GDM1 (cell line): Measurements from ENCODE around the gene ARHGAP10.
"Not testable (repeated sequence)": the region's sequence is repeated elsewhere in the genome, so short reads cannot be mapped to it uniquely, and the experiment has no call there.

ENCODE experiments used
- DNase-seq: peaks from one replicate; lab custom pipeline; 2025; lab: John Stamatoyannopoulos, UW

ARHGAP10 gene

DNA sequence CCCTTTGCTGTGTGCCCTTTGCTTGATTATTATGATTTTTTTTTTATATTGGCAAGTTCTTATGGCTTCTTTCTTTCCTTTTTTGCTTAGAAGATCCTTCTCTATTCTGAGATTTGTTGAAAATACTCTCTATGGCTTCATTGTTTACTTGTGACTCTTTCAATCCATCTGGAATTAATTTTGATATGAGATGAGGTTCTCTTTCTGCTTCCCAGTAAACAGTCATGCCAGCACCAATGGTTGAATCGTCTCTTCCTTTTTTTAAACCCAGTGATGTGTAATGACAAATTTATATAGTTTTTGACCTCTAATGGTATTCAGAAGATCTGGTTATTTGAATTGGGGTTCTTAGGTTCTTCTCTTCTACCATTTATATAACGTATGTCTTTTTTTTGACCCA, 121.8 kb downstream of the ARHGAP10 start:
- no peak for DNase-seq

DNA sequence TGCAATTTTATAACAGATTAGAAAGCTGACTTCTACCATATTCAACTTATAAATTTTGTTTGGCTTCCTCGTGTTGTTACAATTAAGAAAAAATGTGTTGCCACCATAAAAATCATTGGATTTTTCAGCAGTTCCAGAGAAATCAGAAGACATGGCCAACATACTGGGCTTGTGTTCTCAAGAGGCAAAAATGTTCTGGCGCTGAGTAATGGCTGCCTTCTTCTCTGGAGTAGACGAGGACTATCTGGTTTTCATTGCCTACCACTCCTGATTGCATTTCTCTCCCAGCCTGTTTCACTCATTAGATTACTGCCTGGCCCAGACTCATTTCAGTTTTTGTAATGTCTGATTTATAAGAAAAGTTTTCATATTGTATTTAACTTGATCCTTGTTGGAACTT, 122.3 kb downstream of the ARHGAP10 start:
- no peak for DNase-seq

DNA sequence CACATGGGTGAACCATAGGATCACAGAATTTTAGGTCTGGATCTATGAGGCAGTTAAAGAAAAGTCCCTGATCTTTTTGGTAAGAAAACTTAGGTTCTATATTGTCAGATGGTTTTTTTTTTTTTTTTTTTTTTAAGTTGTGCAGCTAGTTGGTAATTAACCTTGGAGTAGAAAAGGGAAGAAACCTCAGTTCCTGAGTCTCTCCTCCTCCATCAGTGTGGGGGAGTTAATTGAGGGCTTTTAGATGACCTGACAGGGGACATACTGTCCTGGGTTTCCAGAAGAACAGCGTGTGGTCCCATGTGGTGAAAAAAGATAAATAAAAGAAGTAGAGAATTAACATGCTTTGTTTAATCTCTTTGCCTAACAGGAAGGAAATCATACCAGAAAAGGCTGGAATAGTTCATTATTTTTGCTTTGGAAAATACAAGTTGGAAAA, 123.7 kb downstream of the ARHGAP10 start:
- DNase-seq = no peak

GRCh38 chr4:147860960-147861359, 129.1 kb downstream of the ARHGAP10 start:
- DNase-seq = no peak

DNA sequence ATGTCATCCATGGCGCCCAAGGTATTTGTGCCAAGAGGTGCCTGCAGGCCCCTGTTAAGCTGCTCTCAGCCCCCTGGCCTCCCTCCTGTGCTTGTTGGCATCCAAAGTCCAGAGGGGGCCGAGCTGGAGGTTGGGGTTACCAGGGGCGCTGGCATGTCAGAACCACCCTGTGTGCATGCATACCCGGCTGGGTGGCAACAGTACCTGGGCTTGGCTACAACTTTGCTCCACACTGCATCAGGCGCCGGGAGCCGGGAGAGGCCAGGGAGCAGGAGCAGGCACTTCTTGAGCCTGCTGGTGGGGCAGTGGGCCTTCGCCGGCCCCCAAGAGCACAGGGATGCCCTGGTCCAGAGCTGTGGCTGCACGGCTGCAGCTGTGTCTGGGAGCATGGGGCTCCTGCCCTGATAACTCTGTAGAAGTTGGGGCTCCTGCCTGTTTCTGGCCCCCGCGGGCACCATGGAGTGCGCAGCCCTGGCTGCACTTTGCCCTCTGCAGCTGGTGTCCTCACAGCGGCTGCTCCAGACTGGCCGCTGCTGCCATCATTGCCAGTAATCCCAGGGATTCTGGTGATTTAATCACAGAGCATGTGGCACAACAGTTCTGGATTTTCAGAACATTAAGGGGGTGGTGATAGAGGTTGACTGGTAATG, 130.3 kb downstream of the ARHGAP10 start:
- DNase-seq = no peak

GRCh38 chr4:147863111-147863747, 131.3 kb downstream of the ARHGAP10 start:
- no peak for DNase-seq

DNA sequence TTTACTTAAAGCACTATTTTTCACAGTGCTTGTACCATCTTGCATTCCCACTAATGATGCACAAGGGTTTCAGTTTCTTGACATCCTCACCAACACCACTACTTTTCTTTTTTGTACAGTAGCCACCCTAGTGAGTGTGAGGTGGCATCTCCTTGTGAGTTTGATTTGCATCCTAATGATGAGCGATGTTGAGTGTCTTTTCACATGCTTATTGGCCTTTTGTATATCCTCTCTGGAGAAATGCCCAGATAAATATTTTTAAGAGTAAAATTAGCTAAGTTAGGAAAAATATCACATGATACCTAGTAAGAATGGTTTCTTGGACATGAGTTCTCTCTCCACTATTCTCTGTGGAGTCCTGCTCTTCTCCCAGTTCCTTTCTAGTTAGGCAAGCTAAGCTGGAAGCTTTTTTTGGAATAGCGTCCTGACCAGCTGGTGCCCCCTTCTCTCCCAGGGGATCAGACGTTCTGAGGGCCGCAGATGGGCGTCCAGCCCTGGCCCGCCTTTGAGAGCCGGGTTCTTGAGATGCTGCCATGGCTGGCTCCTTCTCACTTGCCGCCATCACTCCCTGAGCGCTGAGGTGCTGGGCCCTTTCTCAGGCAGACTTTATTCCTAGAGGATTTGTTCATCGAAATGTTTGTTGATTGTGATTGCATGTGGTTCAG, 132.1 kb downstream of the ARHGAP10 start:
- DNase-seq = no peak

DNA sequence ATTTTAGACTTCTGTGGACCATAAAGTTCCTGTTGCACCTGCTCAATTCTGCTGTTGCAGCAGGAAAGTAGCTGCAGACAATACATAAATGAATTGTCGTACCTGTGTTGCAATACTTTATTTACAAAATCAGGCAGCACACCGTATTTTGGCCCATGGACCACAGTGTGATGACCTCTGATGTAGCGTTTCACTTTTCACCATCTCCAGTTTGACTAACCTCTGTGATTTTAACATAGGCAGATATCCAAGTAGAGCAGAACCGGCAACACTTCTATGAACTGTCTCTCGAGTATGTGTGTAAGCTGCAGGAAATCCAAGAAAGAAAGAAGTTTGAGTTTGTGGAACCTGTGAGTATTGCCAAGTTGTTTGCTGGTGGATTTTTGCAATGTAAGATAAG, 132.7 kb downstream of the ARHGAP10 start:
- no peak for DNase-seq

DNA sequence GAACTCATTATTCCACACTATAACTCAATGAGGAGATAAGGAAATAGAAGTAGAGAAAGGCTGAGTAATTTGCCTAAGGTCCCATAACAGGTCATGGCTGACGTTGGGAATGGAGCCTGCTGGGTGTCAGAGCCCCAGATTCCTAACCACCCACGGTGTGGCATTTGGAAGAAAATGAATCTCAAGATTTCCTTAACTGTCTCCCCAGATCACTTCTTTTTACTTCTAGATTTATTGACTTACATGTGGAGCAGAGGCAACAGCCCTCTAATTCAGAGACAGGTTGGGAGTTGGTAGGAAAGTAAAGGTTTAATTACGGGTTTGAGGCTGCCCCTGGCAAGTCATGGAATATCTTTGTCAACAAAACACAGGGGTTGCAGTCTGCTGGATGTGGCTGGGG, 134.0 kb downstream of the ARHGAP10 start:
- no peak for DNase-seq

DNA sequence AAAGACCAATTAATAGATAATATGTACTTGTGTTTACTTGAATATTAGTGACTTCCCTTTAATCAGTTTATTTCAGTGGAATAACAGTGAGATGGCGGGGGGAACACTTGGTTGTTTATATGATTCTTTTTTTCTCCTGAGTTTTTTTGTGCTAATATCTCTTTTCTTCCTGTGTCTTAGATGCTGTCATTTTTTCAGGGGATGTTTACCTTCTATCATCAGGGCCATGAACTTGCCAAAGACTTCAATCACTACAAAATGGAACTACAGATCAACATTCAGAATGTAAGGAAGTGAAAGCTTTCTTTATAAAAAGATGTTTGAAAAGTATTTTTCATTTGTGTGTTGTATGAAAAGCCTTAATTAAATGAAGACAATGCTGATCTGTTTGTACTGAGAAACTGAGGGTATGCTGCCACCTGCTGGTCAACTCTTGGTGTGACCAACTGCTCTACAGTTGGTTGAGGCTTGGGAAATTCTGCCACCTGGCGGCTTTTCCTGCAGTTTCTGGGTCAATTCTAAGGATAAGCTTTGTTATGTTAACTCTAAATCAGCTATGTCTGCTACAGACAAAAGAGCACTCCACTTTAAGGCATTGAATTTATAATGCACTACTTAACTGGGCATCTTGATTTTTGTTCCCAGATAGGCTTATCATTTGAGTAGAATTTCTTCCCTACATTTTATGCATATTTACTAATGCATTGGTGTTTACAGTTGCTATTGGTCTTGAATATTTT, 134.8 kb downstream of the ARHGAP10 start:
- DNase-seq = peak; percentile 68

DNA sequence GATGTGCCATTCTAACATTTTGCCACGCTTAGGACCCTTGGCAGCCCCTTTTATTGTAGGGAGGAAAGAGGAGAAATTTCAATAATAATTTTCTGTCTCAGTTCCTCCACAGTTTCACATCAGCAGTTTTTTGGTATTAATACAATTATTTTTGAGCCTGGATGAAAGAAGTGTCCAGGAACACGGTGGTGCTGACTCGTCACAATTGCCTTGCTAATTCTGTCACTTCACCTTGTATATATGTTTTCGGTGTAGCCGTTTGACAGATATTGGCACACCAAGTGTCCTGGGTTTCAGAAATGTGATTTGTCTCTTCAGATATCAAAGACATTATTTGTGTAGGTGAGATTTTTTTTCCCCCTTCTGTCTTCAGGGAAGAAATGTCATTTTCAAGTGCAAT, 142.2 kb downstream of the ARHGAP10 start:
- no peak for DNase-seq

DNA sequence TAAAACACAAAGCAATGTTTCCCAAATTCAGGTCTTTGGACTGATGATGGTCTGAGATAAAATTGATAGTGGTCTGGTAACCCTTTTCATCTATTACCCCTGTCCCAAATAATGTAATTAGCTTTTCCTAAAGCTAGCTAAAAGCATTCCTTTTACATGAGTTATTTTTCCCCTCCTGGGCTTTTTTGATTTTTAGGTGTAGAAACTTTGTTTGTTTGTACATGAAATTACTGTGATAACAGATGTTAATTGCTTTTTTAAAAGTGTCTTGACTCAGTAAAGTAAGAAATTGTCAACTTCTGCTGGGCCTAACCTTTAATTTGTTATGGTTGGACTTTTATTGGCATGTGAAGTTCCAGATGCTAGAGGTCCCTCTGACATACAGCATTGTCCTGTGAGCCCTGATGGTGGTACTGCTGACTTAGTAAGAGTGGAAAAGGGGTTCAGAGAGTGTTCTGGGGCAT, 145.5 kb downstream of the ARHGAP10 start:
- no peak for DNase-seq

- no peak for DNase-seq
Observed at GRCh38 chr4:147879676-147880075, 147.8 kb downstream of the ARHGAP10 start.

DNA sequence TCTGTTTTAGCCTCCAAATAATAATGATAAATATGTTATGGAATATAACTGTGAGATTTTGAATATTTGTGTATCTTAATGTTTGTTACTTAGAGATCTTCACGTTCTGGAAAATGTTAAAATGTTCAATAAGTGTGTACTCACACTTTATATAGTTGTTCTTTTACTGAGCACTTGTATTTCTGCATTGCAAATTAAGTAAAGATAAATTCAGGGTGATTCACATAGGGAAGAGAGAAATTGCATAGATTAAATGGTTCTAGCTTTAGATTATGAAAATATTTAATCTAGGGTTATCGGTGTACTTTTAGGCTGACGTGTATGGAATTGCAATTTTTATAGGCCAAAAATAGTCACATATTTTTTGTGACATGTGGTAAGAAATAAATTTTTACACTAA, 148.6 kb downstream of the ARHGAP10 start:
- no peak for DNase-seq

DNA sequence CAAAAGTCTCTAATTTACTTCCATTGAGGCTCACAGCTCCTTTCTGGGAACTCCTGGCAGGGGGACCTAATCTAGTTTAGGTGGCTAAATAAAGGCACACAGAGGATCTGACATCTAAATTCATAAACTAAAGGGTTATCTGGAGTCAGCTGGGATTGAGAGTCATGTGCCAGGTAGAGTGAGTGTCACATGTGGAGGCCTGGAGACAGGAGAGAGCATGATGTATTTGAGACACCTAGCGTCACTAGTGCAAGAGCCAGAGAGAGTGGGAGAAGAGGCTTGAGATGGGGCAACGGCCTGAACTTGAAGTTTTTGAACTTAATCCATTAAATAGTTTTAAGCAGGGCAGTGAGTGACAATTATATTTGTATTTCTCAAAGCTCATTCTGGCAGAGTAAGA, 152.6 kb downstream of the ARHGAP10 start:
- no peak for DNase-seq

DNA sequence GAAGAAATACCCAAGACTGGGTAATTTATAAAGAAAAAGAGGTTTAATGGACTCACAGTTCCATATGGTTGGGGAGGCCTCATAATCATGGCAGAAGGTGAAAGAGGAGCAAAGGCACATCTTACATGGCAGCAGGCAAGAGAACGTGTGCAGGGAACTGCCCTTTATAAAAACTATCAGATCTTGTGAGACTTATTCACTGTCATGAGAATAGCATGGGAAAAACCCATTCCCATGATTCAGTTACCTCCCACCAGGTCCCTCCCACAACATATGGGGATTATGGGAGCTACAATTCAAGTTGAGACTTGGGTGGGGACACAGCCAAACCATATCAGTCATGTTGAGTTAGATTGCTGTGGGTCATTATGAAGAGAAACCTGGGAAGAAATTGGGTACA, 153.3 kb downstream of the ARHGAP10 start:
- DNase-seq = not testable (repeated sequence)

DNA sequence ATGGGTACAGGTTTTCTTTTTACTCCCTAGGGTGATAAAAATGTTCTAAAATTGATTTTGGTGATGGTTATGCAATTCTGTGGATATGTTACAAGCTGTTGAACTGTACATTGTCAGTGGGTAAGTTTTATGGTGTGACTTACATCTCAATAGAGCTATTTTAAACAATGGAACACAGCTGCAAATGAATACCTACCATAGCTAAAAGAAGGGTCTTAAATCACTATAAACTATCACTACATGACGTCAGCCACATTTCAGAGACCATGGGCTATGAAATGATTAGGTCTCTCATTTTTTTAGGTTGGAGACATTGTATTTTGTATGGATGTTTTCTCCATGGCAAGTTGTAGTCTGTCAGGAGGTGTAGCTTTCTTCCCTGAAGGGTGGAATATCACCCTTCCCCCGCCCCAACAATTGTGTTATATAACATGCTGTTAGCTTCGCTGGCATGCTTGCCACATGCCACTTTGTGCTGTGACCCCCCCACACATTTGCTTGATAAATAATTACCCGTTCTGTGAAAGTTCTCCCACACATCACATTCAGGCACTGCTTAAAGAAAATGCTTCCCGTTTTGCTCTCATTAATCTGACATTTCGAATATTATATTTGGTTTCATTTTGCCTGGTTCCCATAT, 159.7 kb downstream of the ARHGAP10 start:
- DNase-seq = no peak

DNA sequence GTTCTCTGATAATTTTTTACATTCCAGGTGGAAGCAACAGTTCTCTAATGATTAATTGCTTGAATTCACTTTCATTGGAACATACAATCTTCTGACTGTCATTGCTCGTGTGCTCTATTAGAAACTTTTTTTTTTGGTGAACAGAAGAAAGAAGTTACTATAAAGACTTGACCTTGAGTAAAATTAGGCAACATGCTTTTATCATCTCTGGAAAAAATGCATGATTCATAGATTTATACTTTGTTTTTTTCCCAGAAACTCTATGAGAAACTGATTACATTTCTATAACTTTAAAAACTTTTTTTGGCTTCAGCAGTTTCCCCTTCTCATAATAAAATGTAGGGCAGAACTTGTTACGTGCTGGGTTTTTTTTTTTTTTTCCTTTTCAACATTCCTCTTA, 167.6 kb downstream of the ARHGAP10 start:
- DNase-seq = no peak

DNA sequence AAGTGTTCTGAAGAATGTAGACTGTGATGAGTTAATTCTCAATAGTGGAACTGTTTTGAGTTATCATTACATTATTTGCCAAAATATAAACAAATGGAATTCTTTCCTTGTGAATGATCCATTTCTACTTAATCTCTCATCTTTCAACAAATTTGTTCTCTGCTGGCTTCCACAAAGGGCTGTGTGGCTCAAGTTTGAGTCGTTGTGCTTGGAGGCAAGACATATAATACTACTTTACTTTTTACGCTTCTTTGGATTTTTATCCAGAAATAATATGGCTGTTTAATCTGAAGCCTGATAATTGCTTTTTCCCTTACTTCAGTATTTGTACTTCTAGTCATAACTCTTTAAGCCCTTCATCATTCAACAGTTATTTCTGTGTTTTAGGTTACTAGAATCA, 169.5 kb downstream of the ARHGAP10 start:
- DNase-seq = no peak

DNA sequence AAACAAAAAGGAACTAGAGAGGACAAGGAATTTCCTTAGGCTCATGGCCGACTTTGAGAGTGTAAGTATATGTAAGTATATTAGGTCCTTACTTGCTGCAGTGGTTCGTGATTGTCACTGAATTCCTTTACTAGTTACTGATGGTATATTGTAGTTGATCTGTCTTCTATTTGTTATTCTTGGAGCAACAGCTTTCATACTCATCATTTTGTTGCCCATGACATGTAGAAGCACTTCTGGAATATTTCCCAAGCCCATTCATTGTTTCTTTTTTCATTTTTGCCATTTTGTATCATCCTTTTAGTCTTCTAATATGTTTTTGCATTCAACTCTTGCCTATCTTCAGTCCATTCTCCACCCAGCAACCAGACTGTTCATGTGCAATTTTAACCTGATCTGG, 170.0 kb downstream of the ARHGAP10 start:
- no peak for DNase-seq

GRCh38 chr4:147909225-147909624, 177.3 kb downstream of the ARHGAP10 start:
- no peak for DNase-seq

GRCh38 chr4:147910315-147910714, 178.4 kb downstream of the ARHGAP10 start:
- DNase-seq = no peak
